ENCODE data around the gene CEP76. TPM values are rescaled to one million over a fixed set of nuclear protein-coding genes. Genes with fewer than 3 reads are reported as not detected.

Gene CEP76
- total and polyA plus RNA-seq, 2 donors (not counting 1 experiment from before 2014, with no cell fraction given) = 5.3 to 10.0 TPM

DNA sequence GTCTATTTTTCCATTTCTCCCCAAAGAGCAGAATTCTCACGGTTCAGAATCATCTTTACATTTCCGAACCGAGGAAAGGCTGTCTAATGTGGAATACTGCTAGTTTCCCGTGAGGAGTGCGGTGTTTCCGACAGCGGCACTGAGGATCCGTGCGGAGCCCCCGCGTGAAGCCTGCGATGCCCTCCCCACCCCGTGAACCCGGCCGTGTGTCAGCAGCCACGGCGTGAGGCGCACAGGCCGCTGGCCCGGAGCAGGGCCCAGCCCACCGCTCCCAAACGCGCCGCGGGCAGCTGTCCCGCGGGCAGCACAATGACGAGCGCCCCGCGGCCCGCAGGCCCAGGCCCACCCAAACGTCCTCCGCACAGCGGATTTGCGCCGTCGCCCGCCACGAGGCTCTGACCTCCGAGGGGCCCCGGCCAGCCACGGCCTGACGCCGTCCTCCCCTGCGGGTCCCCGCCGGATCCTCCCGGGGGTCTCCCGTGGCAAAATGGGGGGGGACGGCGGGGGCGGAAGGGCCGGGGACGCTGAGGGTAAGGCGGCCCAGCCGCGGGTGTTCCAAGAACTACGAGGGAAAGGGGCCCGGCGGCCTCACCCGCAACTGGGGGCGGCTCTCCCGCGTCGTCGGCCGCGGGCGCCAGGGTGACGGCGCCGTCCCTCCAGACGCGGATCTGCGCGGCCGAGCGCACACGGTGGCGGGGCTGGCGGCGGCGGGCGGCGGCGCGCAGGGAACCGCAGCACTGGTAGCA, 45.4 kb downstream of the CEP76 start:
- Histone ChIP-seq H4K20me1 (ENCODE audit: control insufficient read depth, insufficient read depth, low read length, poor library complexity, severe bottlenecking) (no peaks in the 10 kb centered on the region), H3K4me2 (replicated peaks; ENCODE audit: low read depth, low read length, poor library complexity, severe bottlenecking) (peak overlapping the region; percentile 96), H3K36me3 (replicated peaks in 1 of 2; ENCODE audit: control extremely low read depth in 1 of 2, control insufficient read depth in 1 of 2, extremely low read depth in 1 of 2, insufficient read depth in 2 of 2, low read length in 1 of 2) (no peaks in the 10 kb centered on the region), H3K9me3 (ENCODE audit: control extremely low read depth in 1 of 3, control insufficient read depth in 2 of 3, insufficient read depth in 1 of 3, low read length in 2 of 3) (peaks cover 0 to 1% (median 0%) of the 10 kb centered on the region in 3 donors), H3K79me2 (ENCODE audit: control insufficient read depth, insufficient read depth, low read length) (no peaks in the 10 kb centered on the region), H3K4me1 (ENCODE audit: control insufficient read depth in 2 of 2, insufficient read depth in 2 of 2, low read length in 2 of 2) (peaks cover 9 to 11% of the 10 kb centered on the region in 2 donors), H3K27ac (ENCODE audit: low read length in 2 of 2) (no peak overlapping the region), H2AFZ (ENCODE audit: insufficient read depth, low read depth, low read length, poor library complexity, severe bottlenecking) (peak overlapping the region; percentile 84), H3K27me3 (replicated peaks in 1 of 4; ENCODE audit: control extremely low read depth in 1 of 4, control insufficient read depth in 3 of 4, insufficient read depth in 4 of 4, low read length in 3 of 4) (peaks cover 0 to 36% (median 5%) of the 10 kb centered on the region in 4 experiments), H3K9ac (ENCODE audit: low read length) (peak overlapping the region; percentile 62), H3K4me3 (ENCODE audit: control extremely low read depth in 1 of 5, extremely low read depth in 1 of 5, insufficient read depth in 1 of 5, low read depth in 2 of 5, low read length in 4 of 5) (peak overlapping the region in 4 of 5 experiments; percentile 25 to 67 (median 56))
- ATAC-seq (ENCODE audit: low read depth) = peak; percentile 38
- H3K9me3 Mint-ChIP-seq (ENCODE audit: insufficient read depth) = no peaks in the 10 kb centered on the region
- H3K27ac Mint-ChIP-seq = no peak overlapping the region
- peaks cover 11% of the 10 kb centered on the region for H3K4me1 Mint-ChIP-seq
- ChIA-PET POLR2A (no interaction called here), CTCF (interaction anchor here (7.1 kb wide), 1 partner anchor 265 kb away, joined by 111 read pairs; no protein-coding TSS in a partner anchor)
- TF ChIP-seq, protein P1, sequence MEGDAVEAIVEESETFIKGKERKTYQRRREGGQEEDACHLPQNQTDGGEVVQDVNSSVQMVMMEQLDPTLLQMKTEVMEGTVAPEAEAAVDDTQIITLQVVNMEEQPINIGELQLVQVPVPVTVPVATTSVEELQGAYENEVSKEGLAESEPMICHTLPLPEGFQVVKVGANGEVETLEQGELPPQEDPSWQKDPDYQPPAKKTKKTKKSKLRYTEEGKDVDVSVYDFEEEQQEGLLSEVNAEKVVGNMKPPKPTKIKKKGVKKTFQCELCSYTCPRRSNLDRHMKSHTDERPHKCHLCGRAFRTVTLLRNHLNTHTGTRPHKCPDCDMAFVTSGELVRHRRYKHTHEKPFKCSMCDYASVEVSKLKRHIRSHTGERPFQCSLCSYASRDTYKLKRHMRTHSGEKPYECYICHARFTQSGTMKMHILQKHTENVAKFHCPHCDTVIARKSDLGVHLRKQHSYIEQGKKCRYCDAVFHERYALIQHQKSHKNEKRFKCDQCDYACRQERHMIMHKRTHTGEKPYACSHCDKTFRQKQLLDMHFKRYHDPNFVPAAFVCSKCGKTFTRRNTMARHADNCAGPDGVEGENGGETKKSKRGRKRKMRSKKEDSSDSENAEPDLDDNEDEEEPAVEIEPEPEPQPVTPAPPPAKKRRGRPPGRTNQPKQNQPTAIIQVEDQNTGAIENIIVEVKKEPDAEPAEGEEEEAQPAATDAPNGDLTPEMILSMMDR (IDR thresholded peaks at IDR 0.05) = no peak
- TF ChIP-seq EZH2 (IDR thresholded peaks at IDR 0.05; ENCODE audit: borderline replicate concordance, insufficient read depth, low read depth, low read length, poor library complexity, severe bottlenecking) = no peak
- WGBS (ENCODE audit: insufficient coverage) = 2% methylated on average over 88 of the region's 89 CpGs
- H3K4me3 Mint-ChIP-seq = peak overlapping the region; percentile 75
- peak; percentile 39 for DNase-seq
- peaks cover 33% of the 10 kb centered on the region for H3K27me3 Mint-ChIP-seq
- intact Hi-C loops (cut with micrococcal nuclease) = loop anchor here (2.0 to 5.0 kb wide), 2 partner anchors 46 to 720 kb away; partner anchors contain the start of genes CEP76 and PSMG2

DNA sequence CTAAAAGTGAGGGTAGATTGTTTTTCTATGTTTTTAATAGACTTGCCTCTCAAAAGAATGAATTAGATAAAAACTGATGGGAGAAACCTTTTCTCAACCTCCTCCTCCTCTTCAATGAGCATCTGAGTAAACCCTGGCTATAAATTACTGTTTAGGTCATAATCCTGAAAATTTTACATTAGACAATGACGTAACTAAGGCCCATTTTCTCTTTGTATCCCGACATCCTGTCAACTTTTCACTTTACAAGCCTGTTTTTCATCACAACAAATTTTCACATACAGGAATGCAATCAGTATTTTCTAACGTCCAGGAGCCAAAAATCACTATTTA, 46.0 kb downstream of the CEP76 start:
- H3K9me3 Mint-ChIP-seq (ENCODE audit: insufficient read depth) = no peaks in the 10 kb centered on the region
- 34% methylated on average over 3 of the region's 3 CpGs for WGBS (ENCODE audit: insufficient coverage)
- ChIA-PET CTCF (no interaction called here), POLR2A (no interaction called here)
- H3K27ac ChIP-seq (ENCODE audit: low read length in 2 of 2) = no peak overlapping the region
- peak overlapping the region; percentile 75 for H3K4me3 Mint-ChIP-seq
- H3K79me2 ChIP-seq (ENCODE audit: control insufficient read depth, insufficient read depth, low read length) = no peaks in the 10 kb centered on the region
- ATAC-seq (ENCODE audit: low read depth) (no peak), DNase-seq (no peak)
- H3K4me1 ChIP-seq (ENCODE audit: control insufficient read depth in 2 of 2, insufficient read depth in 2 of 2, low read length in 2 of 2) = peaks cover 9 to 11% of the 10 kb centered on the region in 2 donors
- H3K9ac ChIP-seq (ENCODE audit: low read length) = peak overlapping the region; percentile 62
- peaks cover 0 to 36% (median 5%) of the 10 kb centered on the region in 4 experiments for H3K27me3 ChIP-seq (replicated peaks in 1 of 4; ENCODE audit: control extremely low read depth in 1 of 4, control insufficient read depth in 3 of 4, insufficient read depth in 4 of 4, low read length in 3 of 4)
- intact Hi-C loops (cut with micrococcal nuclease) = loop anchor here (2.0 to 5.0 kb wide), 2 partner anchors 46 to 719 kb away; partner anchors contain the start of genes CEP76 and PSMG2
- H3K27me3 Mint-ChIP-seq = peaks cover 38% of the 10 kb centered on the region
- TF ChIP-seq, protein P1 (IDR thresholded peaks at IDR 0.05) = no peak
- TF ChIP-seq EZH2 (IDR thresholded peaks at IDR 0.05; ENCODE audit: borderline replicate concordance, insufficient read depth, low read depth, low read length, poor library complexity, severe bottlenecking) = no peak
- peaks cover 11% of the 10 kb centered on the region for H3K4me1 Mint-ChIP-seq
- H2AFZ ChIP-seq (ENCODE audit: insufficient read depth, low read depth, low read length, poor library complexity, severe bottlenecking) = peak overlapping the region; percentile 84
- peak overlapping the region; percentile 16 for H3K27ac Mint-ChIP-seq
- H3K4me3 ChIP-seq (ENCODE audit: control extremely low read depth in 1 of 5, extremely low read depth in 1 of 5, insufficient read depth in 1 of 5, low read depth in 2 of 5, low read length in 4 of 5) = peak overlapping the region in 3 of 5 experiments; percentile 55 to 67 (median 58)
- peak overlapping the region; percentile 96 for H3K4me2 ChIP-seq (replicated peaks; ENCODE audit: low read depth, low read length, poor library complexity, severe bottlenecking)
- peaks cover 0 to 1% (median 0%) of the 10 kb centered on the region in 3 donors for H3K9me3 ChIP-seq (ENCODE audit: control extremely low read depth in 1 of 3, control insufficient read depth in 2 of 3, insufficient read depth in 1 of 3, low read length in 2 of 3)
- no peaks in the 10 kb centered on the region for H4K20me1 ChIP-seq (ENCODE audit: control insufficient read depth, insufficient read depth, low read length, poor library complexity, severe bottlenecking)
- no peaks in the 10 kb centered on the region for H3K36me3 ChIP-seq (replicated peaks in 1 of 2; ENCODE audit: control extremely low read depth in 1 of 2, control insufficient read depth in 1 of 2, extremely low read depth in 1 of 2, insufficient read depth in 2 of 2, low read length in 1 of 2)

All from B cell (primary cell).